Tibial nerve (tissue), 4 donors: ENCODE data around the gene COL19A1. TPM values are rescaled to one million over a fixed set of nuclear protein-coding genes. Genes with fewer than 3 reads are reported as not detected.

Experiments
- DNase-seq, 2 donors: peaks; one replicate each; pipeline ENCODE4 v3.0.0-alpha.2; 2019; ENCODE audit warnings: low spot score in 2 of 2
- H3K27ac ChIP-seq, 4 donors: fragments of 200-600 bp; sonication (generic) in 3 of 4; one replicate each; pipeline ENCODE4 v1.5.1; 2017 to 2019; ENCODE audit warnings: mild to moderate bottlenecking in 1 of 4
- H3K27me3 ChIP-seq, 2 donors: fragments of 200-600 bp; sonication (generic) in 1 of 2; one replicate each; pipeline versions ENCODE4 v1.5.1 to v1.6.0; 2017 to 2019
- H3K36me3 ChIP-seq, 3 donors: fragments of 200-600 bp; sonication (generic); one replicate each; pipeline ENCODE4 v1.5.1; 2018 to 2019
- H3K4me1 ChIP-seq, 4 donors: fragments of 200-600 bp; sonication (generic) in 3 of 4; one replicate each; pipeline ENCODE4 v1.5.1; 2017 to 2019
- H3K4me3 ChIP-seq, 4 donors: fragments of 200-600 bp; sonication (generic) in 3 of 4; one replicate each; pipeline ENCODE4 v1.5.1; 2017 to 2019; ENCODE audit warnings: mild to moderate bottlenecking in 1 of 4, moderate library complexity in 1 of 4
- H3K9me3 ChIP-seq, 4 donors: fragments of 200-600 bp; sonication (generic) in 3 of 4; one replicate each; pipeline ENCODE4 v1.5.1; 2017 to 2019
- EP300 ChIP-seq, 2 donors: sonication (generic); formaldehyde crosslinking; IDR thresholded peaks; one replicate each; pipeline ENCODE4 v1.6.1; 2017; ENCODE audit warnings: antibody characterized with exemption in 2 of 2, mild to moderate bottlenecking in 1 of 2
- POLR2A ChIP-seq, 2 donors: fragments of 450-650 bp; IDR thresholded peaks; one replicate each; pipeline ENCODE4 v1.6.1; 2017; ENCODE audit warnings: antibody characterized with exemption in 2 of 2, mild to moderate bottlenecking in 2 of 2, moderate library complexity in 2 of 2
- WGBS, 2 donors: methylation state at CpG; one replicate each; pipeline ENCODE4 v1.1.5; 2018; 5-methylcytosine and 5-hydroxymethylcytosine counted together
- total RNA-seq, 4 donors: library from RNA; depleted of rRNA; stranded (reverse); fragments of >200 nt; gene quantifications; one replicate each; pipeline ENCODE4 v1.1.0, GENCODE V29; 2016
- TF ChIP-seq, protein P1 (sequence below), 5 experiments: fragments of 200-600 bp in 3 of 5; fragments of 450-650 bp in 2 of 5; sonication (generic) in 3 of 5; IDR thresholded peaks; one replicate each; pipeline ENCODE4 v1.5.1; 2016 to 2019; ENCODE audit warnings: antibody characterized with exemption in 5 of 5, mild to moderate bottlenecking in 3 of 5, moderate library complexity in 2 of 5

Gene COL19A1
- total RNA-seq, 4 donors from 2014 or later: under 0.01 to 0.42 TPM; not detected in 2

DNA sequence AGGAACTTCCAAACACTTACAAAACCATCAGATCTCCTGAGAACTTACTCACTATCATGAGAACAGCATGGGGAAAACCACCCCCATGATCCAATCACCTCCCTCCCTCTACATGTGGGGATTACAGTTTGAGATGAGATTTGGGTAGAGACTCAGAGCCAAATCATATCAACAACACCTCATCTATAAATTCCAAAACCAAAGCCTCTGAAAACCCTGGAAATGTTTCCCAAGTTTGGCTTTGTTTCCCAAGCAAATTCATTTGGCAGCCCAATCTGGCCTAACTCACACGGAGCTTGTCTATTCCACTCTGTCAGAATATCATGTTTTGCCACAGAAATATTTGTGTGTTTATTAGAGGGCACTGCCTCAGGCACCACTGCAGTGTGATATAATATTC, 293.9 kb downstream of the COL19A1 start:
- Histone ChIP-seq H3K27ac (no peak overlapping the region), H3K27me3 (no peaks in the 10 kb centered on the region), H3K9me3 (peaks cover 0 to 4% (median 0%) of the 10 kb centered on the region in 4 donors), H3K4me1 (no peaks in the 10 kb centered on the region), H3K36me3 (no peaks in the 10 kb centered on the region), H3K4me3 (no peak overlapping the region)
- TF ChIP-seq, protein P1, sequence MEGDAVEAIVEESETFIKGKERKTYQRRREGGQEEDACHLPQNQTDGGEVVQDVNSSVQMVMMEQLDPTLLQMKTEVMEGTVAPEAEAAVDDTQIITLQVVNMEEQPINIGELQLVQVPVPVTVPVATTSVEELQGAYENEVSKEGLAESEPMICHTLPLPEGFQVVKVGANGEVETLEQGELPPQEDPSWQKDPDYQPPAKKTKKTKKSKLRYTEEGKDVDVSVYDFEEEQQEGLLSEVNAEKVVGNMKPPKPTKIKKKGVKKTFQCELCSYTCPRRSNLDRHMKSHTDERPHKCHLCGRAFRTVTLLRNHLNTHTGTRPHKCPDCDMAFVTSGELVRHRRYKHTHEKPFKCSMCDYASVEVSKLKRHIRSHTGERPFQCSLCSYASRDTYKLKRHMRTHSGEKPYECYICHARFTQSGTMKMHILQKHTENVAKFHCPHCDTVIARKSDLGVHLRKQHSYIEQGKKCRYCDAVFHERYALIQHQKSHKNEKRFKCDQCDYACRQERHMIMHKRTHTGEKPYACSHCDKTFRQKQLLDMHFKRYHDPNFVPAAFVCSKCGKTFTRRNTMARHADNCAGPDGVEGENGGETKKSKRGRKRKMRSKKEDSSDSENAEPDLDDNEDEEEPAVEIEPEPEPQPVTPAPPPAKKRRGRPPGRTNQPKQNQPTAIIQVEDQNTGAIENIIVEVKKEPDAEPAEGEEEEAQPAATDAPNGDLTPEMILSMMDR (IDR thresholded peaks at IDR 0.05): no peak
- TF ChIP-seq POLR2A (IDR thresholded peaks at IDR 0.05) (no peak), EP300 (IDR thresholded peaks at IDR 0.05) (no peak)
- 43 to 55% methylated on average over 1 of the region's 1 CpG for WGBS, 2 donors
- DNase-seq: no peak

DNA sequence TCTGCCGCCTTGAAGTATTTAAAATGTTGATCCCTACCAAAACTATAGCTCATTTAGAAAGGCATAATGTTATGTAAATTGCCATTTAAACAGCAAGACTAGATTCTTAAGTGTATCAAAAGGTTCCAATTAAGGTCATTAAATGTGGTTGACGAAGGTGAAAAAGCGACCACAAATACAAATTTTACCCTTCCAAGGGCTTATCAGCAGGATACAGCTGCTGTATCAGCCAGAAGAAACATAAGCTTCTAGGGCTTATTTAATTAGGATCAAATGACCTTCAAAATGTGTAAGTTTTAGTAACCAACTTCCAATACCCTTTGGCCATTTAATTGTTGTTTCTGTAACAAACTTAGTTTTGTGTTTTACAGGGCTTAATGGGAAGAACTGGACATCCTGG, 296.6 kb downstream of the COL19A1 start:
- Histone ChIP-seq H3K27ac (no peak overlapping the region), H3K4me3 (no peak overlapping the region), H3K27me3 (peaks cover 0 to 5% of the 10 kb centered on the region in 2 donors), H3K36me3 (no peaks in the 10 kb centered on the region), H3K4me1 (peaks cover 0 to 11% (median 2%) of the 10 kb centered on the region in 4 donors), H3K9me3 (peaks cover 0 to 4% (median 0%) of the 10 kb centered on the region in 4 donors)
- 75 to 81% methylated on average over 3 of the region's 3 CpGs for WGBS, 2 donors
- TF ChIP-seq, protein P1 (IDR thresholded peaks at IDR 0.05): no peak
- TF ChIP-seq EP300 (IDR thresholded peaks at IDR 0.05) (no peak), POLR2A (IDR thresholded peaks at IDR 0.05) (no peak)
- no peak for DNase-seq

DNA sequence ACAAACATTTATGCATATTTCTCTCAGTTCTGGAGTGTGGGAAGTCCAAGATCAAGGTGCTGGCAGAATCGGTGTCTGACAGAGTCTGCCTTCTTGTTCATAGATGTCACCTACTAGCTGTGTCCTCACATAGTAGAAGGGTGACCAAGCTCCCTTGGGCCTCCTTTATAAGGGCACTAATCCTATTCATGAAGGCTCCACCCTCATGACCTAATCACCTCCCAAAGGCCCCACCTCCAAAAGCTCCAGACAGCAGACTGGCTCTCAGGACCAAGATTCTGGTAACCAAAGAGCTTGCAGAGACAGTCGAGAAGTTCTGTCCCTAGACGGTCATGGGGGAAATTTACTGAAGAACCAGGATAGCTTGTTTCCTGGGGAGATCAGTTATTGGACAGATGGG, 297.4 kb downstream of the COL19A1 start:
- H3K4me3 ChIP-seq: no peak overlapping the region
- H3K9me3 ChIP-seq: peaks cover 0 to 4% (median 0%) of the 10 kb centered on the region in 4 donors
- TF ChIP-seq POLR2A (IDR thresholded peaks at IDR 0.05) (no peak), EP300 (IDR thresholded peaks at IDR 0.05) (no peak)
- TF ChIP-seq, protein P1 (IDR thresholded peaks at IDR 0.05): no peak
- H3K4me1 ChIP-seq: peaks cover 0 to 11% (median 2%) of the 10 kb centered on the region in 4 donors
- no peak for DNase-seq
- 94% methylated on average over 3 of the region's 3 CpGs for WGBS, 2 donors
- no peak overlapping the region for H3K27ac ChIP-seq
- H3K27me3 ChIP-seq: peaks cover 0 to 5% of the 10 kb centered on the region in 2 donors
- H3K36me3 ChIP-seq: no peaks in the 10 kb centered on the region

DNA sequence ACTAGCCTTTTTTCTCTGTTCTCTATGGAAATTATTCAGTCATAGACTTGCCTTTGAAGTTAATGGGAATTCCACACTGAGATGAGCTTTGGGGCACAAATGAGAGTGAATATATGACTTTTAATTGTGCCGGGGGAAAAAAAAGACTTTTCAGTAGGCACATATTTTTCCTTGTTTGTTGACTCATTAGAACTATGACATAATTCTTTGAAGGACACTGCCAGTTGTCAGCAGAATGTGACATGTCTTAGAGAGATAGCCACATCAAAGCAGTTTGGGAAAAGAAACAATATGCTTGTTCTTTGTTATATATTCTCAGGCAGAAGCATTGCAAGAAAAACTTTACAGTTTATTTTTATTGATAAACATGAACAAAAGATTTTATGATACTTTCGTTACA, 298.2 kb downstream of the COL19A1 start:
- Histone ChIP-seq H3K9me3 (peaks cover 0 to 4% (median 0%) of the 10 kb centered on the region in 4 donors), H3K4me1 (peaks cover 0 to 11% (median 2%) of the 10 kb centered on the region in 4 donors), H3K27ac (no peak overlapping the region), H3K27me3 (peaks cover 0 to 5% of the 10 kb centered on the region in 2 donors), H3K4me3 (no peak overlapping the region), H3K36me3 (no peaks in the 10 kb centered on the region)
- TF ChIP-seq POLR2A (IDR thresholded peaks at IDR 0.05): no peak
- TF ChIP-seq EP300 (IDR thresholded peaks at IDR 0.05): no peak
- TF ChIP-seq, protein P1 (IDR thresholded peaks at IDR 0.05): no peak
- 44 to 49% methylated on average over 2 of the region's 2 CpGs for WGBS, 2 donors
- no peak for DNase-seq

DNA sequence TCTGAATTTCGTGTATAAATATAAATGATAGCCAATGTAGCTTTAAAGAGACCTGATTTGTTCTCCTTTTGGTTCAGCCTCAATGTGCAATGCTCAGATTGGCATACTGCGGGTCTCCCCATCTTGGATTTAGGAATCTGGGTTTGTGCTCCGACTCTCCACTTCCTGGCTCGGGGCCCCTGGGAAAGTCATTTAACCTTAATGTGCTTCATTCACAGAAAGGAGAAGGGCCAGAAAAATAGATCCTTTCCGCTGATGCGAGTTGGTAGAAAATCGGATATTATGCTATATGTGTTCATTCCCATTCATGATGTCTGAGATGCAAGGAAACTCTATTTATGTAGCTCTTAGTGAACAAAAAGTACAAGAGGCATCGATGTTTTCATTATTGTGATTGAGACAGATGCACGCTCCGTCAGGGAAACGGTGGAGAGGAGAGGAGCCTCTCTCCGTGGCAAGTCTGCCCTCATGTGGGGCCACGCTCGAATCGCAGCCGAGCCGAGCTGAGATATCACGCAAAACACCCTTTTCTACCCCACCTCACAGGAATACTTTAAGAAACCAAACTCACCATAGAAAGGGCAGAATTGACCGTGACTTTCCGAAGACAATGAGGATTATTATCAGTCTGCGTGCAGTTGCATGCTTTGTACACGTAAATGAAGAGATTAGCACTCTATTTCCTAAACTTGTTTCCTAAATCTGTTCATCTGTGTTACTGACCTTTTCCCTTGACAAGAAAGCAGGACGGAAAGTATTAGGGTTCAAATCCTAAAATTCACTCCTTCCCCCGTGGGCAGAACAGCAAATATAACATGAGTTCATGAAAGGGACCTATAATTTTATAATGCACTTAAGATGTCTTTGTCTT, 300.0 kb downstream of the COL19A1 start:
- Histone ChIP-seq H3K36me3 (no peaks in the 10 kb centered on the region), H3K4me1 (peaks cover 0 to 11% (median 2%) of the 10 kb centered on the region in 4 donors), H3K4me3 (peak overlapping the region in 1 of 4 donors; percentile 24), H3K9me3 (peaks cover 0 to 4% (median 0%) of the 10 kb centered on the region in 4 donors), H3K27me3 (peaks cover 0 to 5% of the 10 kb centered on the region in 2 donors), H3K27ac (no peak overlapping the region)
- WGBS, 2 donors: 10 to 15% methylated on average over 24 of the region's 24 CpGs
- TF ChIP-seq POLR2A (IDR thresholded peaks at IDR 0.05) (no peak), EP300 (IDR thresholded peaks at IDR 0.05) (no peak)
- TF ChIP-seq, protein P1 (IDR thresholded peaks at IDR 0.05): peak in 4 of 5 experiments; percentile 29 to 63 (median 46)
- peak; percentile 19 to 40 for DNase-seq
